ENCODE measurements around the gene MAD2L2.

DNA sequence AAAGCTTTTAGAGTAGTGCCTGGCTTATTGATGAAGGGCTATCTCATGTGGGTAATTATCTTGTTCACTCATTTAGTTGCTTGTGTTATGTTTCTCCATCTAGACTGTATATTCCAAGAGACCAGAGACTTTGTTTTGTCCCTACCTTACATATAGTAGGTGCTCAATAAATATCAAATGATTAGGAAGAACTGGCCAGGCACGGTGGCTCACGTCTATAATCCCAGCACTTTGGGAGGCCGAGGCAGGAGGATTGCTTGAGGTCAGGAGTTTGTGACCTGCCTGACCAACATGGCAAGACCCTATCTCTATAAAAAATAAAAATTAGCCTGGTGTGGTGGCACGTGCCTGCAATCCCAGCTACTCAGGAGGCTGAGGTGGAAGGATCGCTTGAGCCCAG lies 35.7 kb downstream of the MAD2L2 start:
- TF ChIP-seq CTCF (conservative IDR thresholded peaks at IDR 0.05 in 1 of 2, IDR thresholded peaks at IDR 0.05 in 1 of 2; ENCODE audit: extremely low read depth in 1 of 2, insufficient read depth in 1 of 2, low read depth in 1 of 2, low read length in 2 of 2) (no peak), EZH2 (IDR thresholded peaks at IDR 0.05; ENCODE audit: borderline replicate concordance, low read length) (no peak)

All from mammary epithelial cell (primary cell).